C1 segment of cervical spinal cord (tissue), 14 donors: ENCODE results near the gene WAC.
A peak's percentile ranks its signal among the peaks of the same experiment; 100 is the strongest.
"Not testable (repeated sequence)": the region's sequence is repeated elsewhere in the genome, so short reads cannot be mapped to it uniquely, and the experiment has no call there.

Experiments used
- DNase-seq, 14 donors: peaks; one replicate each; lab custom pipeline; 2025; lab: John Stamatoyannopoulos, UW

Gene WAC

GRCh38 chr10:28564905-28565304 lies 32.0 kb downstream of the WAC start:
- DNase-seq, result no peak

GRCh38 chr10:28566458-28567015 lies 33.6 kb downstream of the WAC start:
- no peak for DNase-seq

- DNase-seq, result no peak
Observed at GRCh38 chr10:28569506-28570159, 36.7 kb downstream of the WAC start.

- no peak for DNase-seq
Observed at GRCh38 chr10:28570598-28570997, 37.7 kb downstream of the WAC start.

GRCh38 chr10:28571265-28571664 lies 38.3 kb downstream of the WAC start:
- DNase-seq, result no peak

GRCh38 chr10:28574214-28574613 lies 41.3 kb downstream of the WAC start:
- DNase-seq, result not testable (repeated sequence)

GRCh38 chr10:28575852-28576251 lies 42.9 kb downstream of the WAC start:
- DNase-seq, result no peak

GRCh38 chr10:28577506-28577905 lies 44.6 kb downstream of the WAC start:
- DNase-seq, result no peak

- DNase-seq, result no peak
Observed at GRCh38 chr10:28578454-28578853, 45.5 kb downstream of the WAC start.

- DNase-seq, result no peak
Observed at GRCh38 chr10:28580825-28581224, 47.9 kb downstream of the WAC start.

- DNase-seq, result no peak
Observed at GRCh38 chr10:28581916-28582315, 49.0 kb downstream of the WAC start.

- no peak for DNase-seq
Observed at GRCh38 chr10:28585076-28585475, 52.2 kb downstream of the WAC start.

- no peak for DNase-seq
Observed at GRCh38 chr10:28586176-28586575, 53.3 kb downstream of the WAC start.

- no peak for DNase-seq
Observed at GRCh38 chr10:28587270-28587969, 54.5 kb downstream of the WAC start.

GRCh38 chr10:28587970-28588290 lies 55.0 kb downstream of the WAC start:
- DNase-seq, result peak in 2 of 14 donors; percentile 15 to 39

- no peak for DNase-seq
Observed at GRCh38 chr10:28592953-28593352, 60.0 kb downstream of the WAC start.

GRCh38 chr10:28593811-28594210 lies 60.9 kb downstream of the WAC start:
- DNase-seq, result no peak

- no peak for DNase-seq
Observed at GRCh38 chr10:28594406-28594805, 61.5 kb downstream of the WAC start.

GRCh38 chr10:28595613-28596012 lies 62.7 kb downstream of the WAC start:
- no peak for DNase-seq

GRCh38 chr10:28600056-28600455 lies 67.1 kb downstream of the WAC start:
- no peak for DNase-seq

GRCh38 chr10:28601012-28601411 lies 68.1 kb downstream of the WAC start:
- DNase-seq, result no peak

- DNase-seq, result no peak
Observed at GRCh38 chr10:28604567-28605536, 71.9 kb downstream of the WAC start.
